K562 (cell line): Measurements from ENCODE around the gene CNTRL. TPM values are rescaled to one million over a fixed set of nuclear protein-coding genes. Genes with fewer than 3 reads are reported as not detected.
A peak's percentile ranks its signal among the peaks of the same experiment; 100 is the strongest.

Experiments used
- ATAC-seq: fragments of 200-7000 bp; cut with Tn5 transposase; 3 replicates; pipeline ENCODE4 v1.9.1; 2020; ENCODE audit warnings: moderate library complexity
- BruUV-seq: library from RNA; stranded (reverse); fragments of 400-500 nt; replicated peaks from 2 replicates; lab custom pipeline; 2021; lab: Mats Ljungman, UMichigan
- CTCF ChIA-PET: fragments of 300-600 bp; formaldehyde crosslinking; extraction: SDS; loops from one replicate; lab custom pipeline; 2021; ENCODE audit warnings: low intra/inter-chr PET ratio; lab: Yijun Ruan, JAX
- POLR2A ChIA-PET: fragments of 300-600, 350-650 bp; sonication (Branson Sonifier 250); formaldehyde crosslinking; extraction: SDS; loops from one replicate; lab custom pipeline; 2021; ENCODE audit warnings: antibody characterized with exemption, inconsistent platforms; lab: Yijun Ruan, JAX
- DNase-seq, 4 experiments: peaks; one replicate each; pipeline versions ENCODE4 v3.0.0 to v3.0.0-alpha.2; 2011 to 2018; ENCODE audit warnings: low spot score in 3 of 4, mixed read lengths in 3 of 4; ENCODE audit errors: extremely low read depth in 1 of 4
- FAIRE-seq: peaks from 2 replicates; lab custom pipeline; 2011; peaks lifted over from hg19 to GRCh38; lab: Jason Lieb, UNC
- H2AFZ ChIP-seq: 2 replicates; pipeline ENCODE4 v1.6.0; 2011; ENCODE audit warnings: low read depth, low read length, control low read depth, inconsistent platforms
- H3K27ac ChIP-seq: fragments of 200-600 bp; 3 replicates; pipeline ENCODE4 v1.8.0; 2011; ENCODE audit warnings: low read depth, mild to moderate bottlenecking, control low read depth, inconsistent platforms, low read length, moderate library complexity, mixed read lengths; ENCODE audit errors: extremely low read depth
- H3K27me3 ChIP-seq, 2 experiments: fragments of 300-600 bp in 1 of 2; 2 replicates in 1 of 2; 3 replicates in 1 of 2; pipeline versions ENCODE4 v1.6.0 to v1.8.0; 2011; ENCODE audit warnings: inconsistent platforms in 2 of 2, low read length in 2 of 2, mild to moderate bottlenecking in 1 of 2, mixed read lengths in 1 of 2, moderate library complexity in 1 of 2; ENCODE audit not compliant: control insufficient read depth in 2 of 2, insufficient read depth in 2 of 2
- H3K36me3 ChIP-seq: fragments of 300-600 bp; 3 replicates; pipeline ENCODE4 v1.8.0; 2011; ENCODE audit warnings: mild to moderate bottlenecking, low read length, inconsistent platforms; ENCODE audit not compliant: control insufficient read depth, insufficient read depth
- H3K4me1 ChIP-seq, 2 experiments: fragments of 200-600 bp in 1 of 2; replicated peaks in 1 of 2; 2 replicates in 1 of 2; 3 replicates in 1 of 2; pipeline versions ENCODE4 v1.5.1 to v1.8.0; 2011; ENCODE audit warnings: inconsistent platforms in 2 of 2, low read length in 2 of 2, mild to moderate bottlenecking in 1 of 2, mixed read lengths in 1 of 2, moderate library complexity in 1 of 2; ENCODE audit not compliant: control insufficient read depth in 2 of 2, insufficient read depth in 2 of 2
- H3K4me2 ChIP-seq: 2 replicates; pipeline ENCODE4 v1.6.1; 2011; ENCODE audit warnings: low read length, control low read depth, inconsistent platforms, mixed read lengths; ENCODE audit not compliant: insufficient read depth
- H3K4me3 ChIP-seq: fragments of 200-600 bp; sonication (generic), shearing (Covaris generic); 2 replicates; pipeline ENCODE4 v1.5.1; 2016; ENCODE audit warnings: control low read depth, inconsistent platforms
- H3K79me2 ChIP-seq: fragments of 200-600 bp; 3 replicates; pipeline ENCODE4 v1.8.0; 2011; ENCODE audit warnings: low read length, inconsistent platforms; ENCODE audit not compliant: control insufficient read depth, insufficient read depth
- H3K9ac ChIP-seq, 2 experiments: 2 replicates each; pipeline versions ENCODE4 v1.6.0 to v1.6.1; 2011; ENCODE audit warnings: low read depth in 2 of 2, low read length in 2 of 2, control low read depth in 1 of 2, inconsistent platforms in 1 of 2, mild to moderate bottlenecking in 1 of 2, mixed read lengths in 1 of 2; ENCODE audit not compliant: insufficient read depth in 1 of 2
- H3K9me1 ChIP-seq: one replicate; pipeline ENCODE4 v1.6.0; 2011; ENCODE audit warnings: inconsistent platforms, mild to moderate bottlenecking, low read length, moderate library complexity; ENCODE audit not compliant: control insufficient read depth, insufficient read depth
- H3K9me3 ChIP-seq: replicated peaks from 2 replicates; pipeline ENCODE4 v1.5.1; 2011; ENCODE audit warnings: low read depth, low read length, inconsistent platforms; ENCODE audit not compliant: control insufficient read depth, insufficient read depth
- H4K20me1 ChIP-seq: replicated peaks from 2 replicates; pipeline ENCODE4 v1.6.1; 2011; ENCODE audit warnings: low read length, inconsistent platforms, mixed read lengths; ENCODE audit not compliant: control insufficient read depth, insufficient read depth
- BCL6 ChIP-seq: fragments of 250-450 bp; sonication (Bioruptor Pico); IDR thresholded peaks from 2 replicates; pipeline ENCODE4 v1.4.0; 2020
- DACH1 ChIP-seq: fragments of 450-650 bp; IDR thresholded peaks from 2 replicates; pipeline ENCODE4 v1.6.1; 2018; ENCODE audit not compliant: partially characterized antibody
- E2F3 ChIP-seq: fragments of 250-450 bp; sonication (Bioruptor Pico); IDR thresholded peaks from 2 replicates; pipeline ENCODE4 v1.4.0; 2020; ENCODE audit warnings: mild to moderate bottlenecking
- MEF2D ChIP-seq: conservative IDR thresholded peaks from 2 replicates; pipeline ENCODE4 v1.6.1; 2016; ENCODE audit warnings: low read depth, missing genetic modification characterization, missing compliant biosample characterization
- NR2F6 ChIP-seq: fragments of 450-650 bp; formaldehyde crosslinking; IDR thresholded peaks from 2 replicates; pipeline ENCODE4 v1.4.0; 2020; ENCODE audit warnings: mild to moderate bottlenecking
- RAD21 ChIP-seq, 2 experiments: fragments of 250-450 bp in 1 of 2; fragments of 450-650 bp in 1 of 2; sonication (Bioruptor Pico) in 1 of 2; formaldehyde crosslinking in 1 of 2; IDR thresholded peaks in 1 of 2; conservative IDR thresholded peaks in 1 of 2; 2 replicates each; pipeline versions ENCODE4 v1.4.0 to v1.8.0; 2020 to 2022; ENCODE audit warnings: mild to moderate bottlenecking in 2 of 2, moderate library complexity in 1 of 2
- RFX7 ChIP-seq: fragments of 250-450 bp; sonication (Bioruptor Pico); IDR thresholded peaks from 2 replicates; pipeline ENCODE4 v1.5.1; 2021; ENCODE audit warnings: mild to moderate bottlenecking
- SNRNP70 ChIP-seq: fragments of 200-400 bp; formaldehyde crosslinking; optimal IDR thresholded peaks from 2 replicates; pipeline ENCODE3; 2017; ENCODE audit warnings: low read depth, low read length
- SRSF9 ChIP-seq: fragments of 200-400 bp; formaldehyde crosslinking; IDR thresholded peaks from 2 replicates; pipeline ENCODE4 v1.6.1; 2017; ENCODE audit warnings: low read depth, low read length, borderline replicate concordance
- ZNF589 ChIP-seq: fragments of 200-800 bp; sonication (Bioruptor generic); IDR thresholded peaks from 2 replicates; pipeline ENCODE4 v1.6.1; 2016; ENCODE audit warnings: low read depth, missing genetic modification characterization, missing compliant biosample characterization
- ZNF695 ChIP-seq: fragments of 450-650 bp; formaldehyde crosslinking; IDR thresholded peaks from 2 replicates; pipeline ENCODE4 v1.4.0; 2020; ENCODE audit warnings: mild to moderate bottlenecking, moderate library complexity
- WGBS: fragments of 100-300 bp; shearing (Covaris generic); methylation state at CpG from one replicate; pipeline ENCODE4 v1.1.6; 2016; ENCODE audit warnings: low coverage, mixed read lengths; ENCODE audit not compliant: insufficient coverage; ENCODE audit errors: missing lambda C conversion rate; 5-methylcytosine and 5-hydroxymethylcytosine counted together
- in situ Hi-C: fragments of 300-500 bp; cut with MboI; formaldehyde crosslinking; loops from 4 replicates; pipeline ENCODE4 v1.15.0; 2018; ENCODE audit warnings: inconsistent platforms, mixed read lengths
- intact Hi-C: fragments of 100-400 bp; cut with micrococcal nuclease; formaldehyde crosslinking; loops from 2 replicates; pipeline ENCODE4 v1.14.2; 2022
- polyA plus RNA-seq, 8 experiments: library from polyadenylated mRNA; depleted of rRNA in 4 of 8; stranded (reverse) in 5 of 8; unstranded in 3 of 8; fragments of >200 nt; fragmentation: Nextera tagmentation in 2 of 8; fragmentation: Illumina TruSeq in 1 of 8; extraction: Ambion mirVana in 2 of 8; extraction: Trizol in 1 of 8; gene quantifications; 2 replicates each; pipeline versions ENCODE4 v1.2.1 to v1.2.3, GENCODE V29; 2011 to 2014; ENCODE audit warnings: inconsistent platforms in 1 of 8, missing spikeins in 1 of 8
- total RNA-seq, 7 experiments: library from RNA; depleted of rRNA in 6 of 7; stranded (reverse); fragments of >200 nt in 6 of 7; fragmentation: Illumina TruSeq in 2 of 7; extraction: Trizol in 2 of 7; gene quantifications; 2 replicates each; pipeline versions ENCODE4 v1.2.1 to v1.2.3, GENCODE V29; 2011 to 2021; ENCODE audit warnings: low replicate concordance in 1 of 7
- TF ChIP-seq, protein P1 (sequence below): sonication (generic); formaldehyde crosslinking; IDR thresholded peaks from 2 replicates; pipeline ENCODE4 v1.8.0; 2022; ENCODE audit warnings: missing genetic modification reagents, mild to moderate bottlenecking, moderate library complexity, borderline replicate concordance
- TF ChIP-seq, protein P2 (sequence below), 3 experiments: IDR thresholded peaks in 2 of 3; conservative IDR thresholded peaks in 1 of 3; 2 replicates each; pipeline ENCODE4 v1.5.1; 2011 to 2012; ENCODE audit warnings: low read length in 3 of 3, mild to moderate bottlenecking in 3 of 3, control low read depth in 2 of 3, improper control_type of control experiment in 1 of 3, inconsistent platforms in 1 of 3, low read depth in 1 of 3, mixed read lengths in 1 of 3, moderate library complexity in 1 of 3; ENCODE audit not compliant: insufficient read depth in 2 of 3
- TF ChIP-seq, protein P3 (sequence below): fragments of 250-450 bp; sonication (Bioruptor Pico); IDR thresholded peaks from 2 replicates; pipeline ENCODE4 v1.4.0; 2020; ENCODE audit warnings: mild to moderate bottlenecking, moderate library complexity

The CNTRL gene
- total and polyA plus RNA-seq, 9 of the 15 experiments (the other 6 are each of a cell fraction or from before 2014, with no cell fraction given): 9.2 to 28.9 (median 20.5) TPM

DNA sequence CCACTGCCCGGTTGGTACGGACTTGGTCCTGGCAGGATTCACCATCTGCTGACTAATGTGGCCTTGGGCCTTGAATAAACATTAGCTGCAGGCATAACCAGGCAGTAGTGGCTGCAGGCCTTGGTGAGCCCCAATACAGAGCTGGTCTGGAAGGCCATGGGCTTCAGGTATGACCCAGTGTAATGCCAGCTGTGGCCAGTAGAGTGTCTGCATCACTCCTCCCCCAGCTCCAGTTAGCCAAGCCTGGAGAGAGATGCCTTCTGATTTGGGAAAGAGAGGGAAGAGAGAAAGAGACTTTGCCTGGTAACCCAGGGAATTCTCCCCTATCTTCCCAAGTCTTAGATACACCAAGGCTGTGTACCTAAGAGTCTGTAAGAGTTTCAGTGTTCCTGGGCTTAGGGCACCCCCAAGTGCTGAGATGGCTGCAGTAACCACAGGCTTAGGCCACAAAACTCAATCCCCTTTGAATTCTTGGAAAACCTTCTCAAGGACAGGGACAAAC, 19.1 kb upstream of the CNTRL start:
- POLR2A ChIA-PET: interaction anchor here (0.5 to 0.9 kb wide), 2 partner anchors 9 to 379 kb away, joined by 3 to 4 read pairs; no protein-coding TSS in a partner anchor

More for the DNA sequence above, 19.1 kb upstream of the CNTRL start:
- no peak overlapping the region for H3K27ac ChIP-seq
- no peak for FAIRE-seq
- in situ Hi-C loops: no loop called here
- peak; percentile 19 to 38 (median 28) for DNase-seq
- no TSS peak for BruUV-seq
- no peak overlapping the region for H3K9ac ChIP-seq
- 37% methylated on average over 2 of the region's 2 CpGs for WGBS
- TF ChIP-seq SRSF9 (no peak), RAD21 (CRISPR knock-in tag; conservative IDR thresholded peaks at IDR 0.05 in 1 of 2, IDR thresholded peaks at IDR 0.05 in 1 of 2) (peak in 1 of 2 experiments; percentile 37; a peak in 2 of 4 replicates), NR2F6 (CRISPR knock-in tag) (no peak), DACH1 (no peak), E2F3 (no peak), RFX7 (CRISPR knock-in tag) (no peak), BCL6 (CRISPR knock-in tag) (no peak), SNRNP70 (no peak), ZNF695 (no peak), ZNF589 (CRISPR knock-in tag) (no peak), MEF2D (tag) (no peak)
- TF ChIP-seq, protein P1, sequence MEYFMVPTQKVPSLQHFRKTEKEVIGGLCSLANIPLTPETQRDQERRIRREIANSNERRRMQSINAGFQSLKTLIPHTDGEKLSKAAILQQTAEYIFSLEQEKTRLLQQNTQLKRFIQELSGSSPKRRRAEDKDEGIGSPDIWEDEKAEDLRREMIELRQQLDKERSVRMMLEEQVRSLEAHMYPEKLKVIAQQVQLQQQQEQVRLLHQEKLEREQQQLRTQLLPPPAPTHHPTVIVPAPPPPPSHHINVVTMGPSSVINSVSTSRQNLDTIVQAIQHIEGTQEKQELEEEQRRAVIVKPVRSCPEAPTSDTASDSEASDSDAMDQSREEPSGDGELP (CRISPR knock-in tag): no peak
- TF ChIP-seq, protein P2, sequence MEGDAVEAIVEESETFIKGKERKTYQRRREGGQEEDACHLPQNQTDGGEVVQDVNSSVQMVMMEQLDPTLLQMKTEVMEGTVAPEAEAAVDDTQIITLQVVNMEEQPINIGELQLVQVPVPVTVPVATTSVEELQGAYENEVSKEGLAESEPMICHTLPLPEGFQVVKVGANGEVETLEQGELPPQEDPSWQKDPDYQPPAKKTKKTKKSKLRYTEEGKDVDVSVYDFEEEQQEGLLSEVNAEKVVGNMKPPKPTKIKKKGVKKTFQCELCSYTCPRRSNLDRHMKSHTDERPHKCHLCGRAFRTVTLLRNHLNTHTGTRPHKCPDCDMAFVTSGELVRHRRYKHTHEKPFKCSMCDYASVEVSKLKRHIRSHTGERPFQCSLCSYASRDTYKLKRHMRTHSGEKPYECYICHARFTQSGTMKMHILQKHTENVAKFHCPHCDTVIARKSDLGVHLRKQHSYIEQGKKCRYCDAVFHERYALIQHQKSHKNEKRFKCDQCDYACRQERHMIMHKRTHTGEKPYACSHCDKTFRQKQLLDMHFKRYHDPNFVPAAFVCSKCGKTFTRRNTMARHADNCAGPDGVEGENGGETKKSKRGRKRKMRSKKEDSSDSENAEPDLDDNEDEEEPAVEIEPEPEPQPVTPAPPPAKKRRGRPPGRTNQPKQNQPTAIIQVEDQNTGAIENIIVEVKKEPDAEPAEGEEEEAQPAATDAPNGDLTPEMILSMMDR (IDR thresholded peaks at IDR 0.05 in 2 of 3, conservative IDR thresholded peaks at IDR 0.05 in 1 of 3; ENCODE audit: insufficient read depth in 2 of 3, low read depth in 1 of 3, low read length in 3 of 3): peak in 2 of 3 experiments; percentile 61 to 62; a peak in 5 of 6 replicates
- TF ChIP-seq, protein P3, sequence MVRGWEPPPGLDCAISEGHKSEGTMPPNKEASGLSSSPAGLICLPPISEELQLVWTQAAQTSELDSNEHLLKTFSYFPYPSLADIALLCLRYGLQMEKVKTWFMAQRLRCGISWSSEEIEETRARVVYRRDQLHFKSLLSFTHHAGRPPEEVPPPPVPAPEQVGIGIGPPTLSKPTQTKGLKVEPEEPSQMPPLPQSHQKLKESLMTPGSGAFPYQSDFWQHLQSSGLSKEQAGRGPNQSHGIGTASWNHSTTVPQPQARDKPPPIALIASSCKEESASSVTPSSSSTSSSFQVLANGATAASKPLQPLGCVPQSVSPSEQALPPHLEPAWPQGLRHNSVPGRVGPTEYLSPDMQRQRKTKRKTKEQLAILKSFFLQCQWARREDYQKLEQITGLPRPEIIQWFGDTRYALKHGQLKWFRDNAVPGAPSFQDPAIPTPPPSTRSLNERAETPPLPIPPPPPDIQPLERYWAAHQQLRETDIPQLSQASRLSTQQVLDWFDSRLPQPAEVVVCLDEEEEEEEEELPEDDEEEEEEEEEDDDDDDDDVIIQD (CRISPR knock-in tag): no peak
- CTCF ChIA-PET: interaction anchor here (0.6 kb wide), 1 partner anchor 18 kb away, joined by 3 read pairs; no protein-coding TSS in a partner anchor
- H3K79me2 ChIP-seq: no peaks in the 10 kb centered on the region
- no peak overlapping the region for H2AFZ ChIP-seq
- H3K9me3 ChIP-seq: no peaks in the 10 kb centered on the region
- intact Hi-C loops: loop anchor here (1.0 kb wide), 1 partner anchor 73 kb away; no protein-coding TSS in a partner anchor
- H3K27me3 ChIP-seq: no peaks in the 10 kb centered on the region
- H3K4me1 ChIP-seq: no peaks in the 10 kb centered on the region; a peak in 1 of 5 replicates
- H3K4me3 ChIP-seq: no peak overlapping the region
- ATAC-seq: peak; percentile 94
- no peak overlapping the region for H3K4me2 ChIP-seq
- H4K20me1 ChIP-seq: no peaks in the 10 kb centered on the region
- no peaks in the 10 kb centered on the region for H3K36me3 ChIP-seq
- H3K9me1 ChIP-seq: no peaks in the 10 kb centered on the region
